GM18861 (cell line): ENCODE measurements around the gene HOXC6.
"Not testable (repeated sequence)": the region's sequence is repeated elsewhere in the genome, so short reads cannot be mapped to it uniquely, and the experiment has no call there.

Experiments
- ATAC-seq: cut with Tn5 transposase; IDR thresholded peaks from one replicate; pipeline ENCODE4 v1.9.1; 2021; ENCODE audit not compliant: unreplicated experiment

The HOXC6 gene

GRCh38 chr12:54038871-54039414, 10.7 kb downstream of the HOXC6 start:
- no peak for ATAC-seq

DNA sequence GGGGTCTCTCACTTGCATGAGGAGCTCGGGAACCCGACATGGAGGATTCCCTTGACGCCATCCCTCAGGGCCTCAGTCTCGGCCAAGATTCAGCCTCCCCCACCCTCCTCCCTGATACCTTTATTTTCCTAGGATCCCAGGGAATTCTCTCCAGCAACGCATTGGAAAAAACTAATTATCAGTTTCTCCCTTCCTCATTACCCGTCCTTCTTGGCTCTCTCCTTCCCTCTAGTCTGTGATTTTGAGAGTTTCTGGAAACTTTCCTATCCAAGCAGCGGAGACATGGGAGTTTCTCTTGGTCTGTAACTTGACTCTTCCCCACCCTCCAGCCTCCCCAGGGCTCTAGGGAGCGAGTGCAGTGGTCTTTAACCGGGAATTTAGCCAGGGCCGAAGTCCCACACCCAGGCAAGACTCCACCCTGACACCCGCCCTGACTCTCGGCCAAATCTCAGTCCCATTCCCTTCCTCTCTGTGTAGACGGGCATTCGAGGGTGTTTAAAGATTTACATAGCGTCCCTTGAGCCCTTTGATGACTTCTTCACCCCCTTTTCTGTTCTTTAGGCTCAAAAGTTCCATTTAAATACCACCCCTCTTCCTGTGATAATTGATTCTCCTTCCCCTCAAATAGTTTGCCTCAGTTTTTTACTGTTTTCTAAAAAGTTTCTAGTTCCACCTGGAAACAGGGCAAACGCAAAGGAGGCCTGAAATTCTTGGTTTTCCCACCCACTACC, 11.3 kb downstream of the HOXC6 start:
- ATAC-seq: no peak

- no peak for ATAC-seq
Measured at GRCh38 chr12:54040148-54040494, 11.9 kb downstream of the HOXC6 start.

GRCh38 chr12:54040648-54041047, 12.4 kb downstream of the HOXC6 start:
- no peak for ATAC-seq

DNA sequence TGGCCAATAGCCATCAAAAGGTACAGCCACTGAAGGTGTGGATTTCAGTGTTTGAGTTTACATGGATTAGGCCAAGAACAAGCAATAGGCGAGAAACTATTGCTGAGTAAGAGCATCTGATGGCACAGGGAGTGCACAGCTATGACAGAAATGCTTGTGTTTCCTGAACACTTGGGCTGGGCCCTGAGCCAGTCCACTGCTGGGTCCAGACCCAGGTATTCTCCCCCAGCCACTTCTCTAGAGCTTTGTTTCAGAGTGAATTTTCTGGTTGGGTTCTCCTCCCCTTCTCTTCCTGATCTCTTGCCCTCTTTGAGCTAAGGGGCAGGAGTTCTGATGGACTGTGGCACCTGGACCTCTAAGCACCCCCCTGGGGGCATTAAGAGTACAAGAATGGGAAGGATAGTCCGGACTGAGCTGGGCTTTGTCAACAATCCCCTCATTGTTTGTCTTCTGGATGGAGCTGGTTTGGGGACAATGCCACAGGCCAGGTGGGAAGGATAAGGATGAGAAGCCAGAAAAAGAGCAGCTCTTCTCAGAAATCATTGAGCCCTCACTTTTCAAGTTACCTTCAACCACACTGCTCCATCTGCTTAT, 13.0 kb downstream of the HOXC6 start:
- no peak for ATAC-seq

- ATAC-seq: not testable (repeated sequence)
Measured at GRCh38 chr12:54042033-54042432, 13.8 kb downstream of the HOXC6 start.

DNA sequence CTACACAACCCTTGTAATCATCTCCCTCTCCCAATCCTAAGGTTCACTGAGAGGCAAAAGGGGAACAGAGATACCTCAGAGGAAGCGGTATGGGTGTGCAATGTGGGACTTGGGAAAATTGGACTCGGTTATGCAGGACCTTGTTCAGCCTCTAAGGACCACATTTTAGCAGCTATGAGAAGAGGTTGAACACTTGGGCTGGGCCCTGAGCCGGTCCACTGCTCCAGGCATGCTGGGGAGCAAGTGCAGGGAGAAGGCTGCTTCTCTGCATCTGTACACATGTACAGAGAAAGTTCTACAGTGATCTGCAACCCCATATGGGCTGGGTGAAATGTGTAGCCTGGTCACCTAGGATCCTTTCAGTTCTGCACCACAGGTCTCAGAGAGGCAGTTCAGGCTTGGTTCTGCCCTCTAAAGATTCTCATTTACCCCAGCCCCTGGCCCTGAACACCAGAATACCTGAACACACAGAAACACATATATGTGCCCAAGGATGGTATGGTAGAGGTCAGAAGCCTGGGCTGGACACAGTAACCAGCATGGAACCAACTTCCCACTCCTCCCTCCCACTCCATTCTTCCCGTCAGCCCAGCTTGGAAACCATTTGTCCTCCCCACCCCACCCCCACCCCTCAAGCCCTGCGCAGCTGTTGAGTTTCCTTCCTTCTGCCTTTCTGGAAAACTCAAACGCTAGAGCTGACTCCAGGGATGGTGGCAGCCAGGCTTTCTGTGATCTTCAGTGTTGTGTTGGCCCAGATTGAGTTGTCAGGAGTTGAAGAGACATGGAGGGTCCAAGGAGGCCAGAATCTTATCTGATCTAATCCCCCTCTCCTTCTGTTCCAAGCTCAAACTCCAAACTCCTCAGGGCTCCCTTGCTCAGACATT, 15.0 kb downstream of the HOXC6 start:
- ATAC-seq: no peak

DNA sequence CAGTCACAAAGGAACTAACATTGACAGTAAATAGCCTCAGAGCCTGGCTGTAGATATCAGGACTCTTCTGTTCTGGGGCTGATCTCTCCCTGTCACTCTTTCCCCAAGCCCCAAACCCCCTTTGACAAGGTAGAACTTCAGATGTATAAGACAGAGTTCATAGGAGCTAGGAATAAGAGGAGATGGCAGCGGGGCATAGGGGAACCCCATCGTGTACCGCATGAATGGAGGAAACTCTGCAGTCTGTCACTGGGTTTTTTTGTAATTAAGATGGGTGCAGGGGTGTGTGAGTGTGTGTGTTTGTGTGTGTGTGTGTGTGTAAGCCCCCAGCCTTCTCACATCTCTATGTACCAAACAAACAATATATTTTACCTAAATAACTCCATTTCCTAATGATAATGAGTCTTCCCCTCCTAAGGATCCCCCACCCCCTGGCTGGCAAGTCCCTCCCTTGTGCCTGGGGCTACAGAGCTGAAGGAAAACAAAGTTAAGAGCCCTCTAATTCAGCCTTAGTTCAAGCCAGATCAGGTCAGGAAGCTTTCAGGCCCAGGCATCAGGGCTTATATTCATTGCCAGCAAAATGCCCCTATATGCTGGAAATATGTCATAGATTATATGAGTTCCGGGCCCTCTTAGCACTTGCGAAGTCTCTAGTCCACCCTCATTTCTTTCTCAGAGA, 16.3 kb downstream of the HOXC6 start:
- ATAC-seq: no peak

DNA sequence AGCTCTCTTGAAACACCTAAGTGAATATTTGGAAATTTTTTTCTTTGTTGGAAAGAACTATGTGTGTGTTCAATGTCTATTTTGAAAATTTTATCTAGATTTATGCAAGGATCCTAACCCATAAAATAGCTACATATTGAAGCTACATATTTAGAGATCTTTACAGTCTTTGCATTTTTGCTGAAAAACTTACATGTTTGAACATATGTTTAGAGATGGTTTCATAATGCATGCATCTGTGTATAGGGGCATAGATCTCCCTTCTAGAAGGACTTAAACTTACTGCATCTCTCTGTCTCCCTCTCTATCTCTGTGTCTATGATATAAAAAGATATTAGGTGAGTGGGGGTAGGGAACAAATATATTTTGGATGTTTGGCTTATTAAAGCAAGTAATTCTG, 17.2 kb downstream of the HOXC6 start:
- ATAC-seq: no peak

- ATAC-seq: no peak
Measured at GRCh38 chr12:54045868-54046521, 17.8 kb downstream of the HOXC6 start.

GRCh38 chr12:54046809-54047159, 18.5 kb downstream of the HOXC6 start:
- ATAC-seq: no peak

DNA sequence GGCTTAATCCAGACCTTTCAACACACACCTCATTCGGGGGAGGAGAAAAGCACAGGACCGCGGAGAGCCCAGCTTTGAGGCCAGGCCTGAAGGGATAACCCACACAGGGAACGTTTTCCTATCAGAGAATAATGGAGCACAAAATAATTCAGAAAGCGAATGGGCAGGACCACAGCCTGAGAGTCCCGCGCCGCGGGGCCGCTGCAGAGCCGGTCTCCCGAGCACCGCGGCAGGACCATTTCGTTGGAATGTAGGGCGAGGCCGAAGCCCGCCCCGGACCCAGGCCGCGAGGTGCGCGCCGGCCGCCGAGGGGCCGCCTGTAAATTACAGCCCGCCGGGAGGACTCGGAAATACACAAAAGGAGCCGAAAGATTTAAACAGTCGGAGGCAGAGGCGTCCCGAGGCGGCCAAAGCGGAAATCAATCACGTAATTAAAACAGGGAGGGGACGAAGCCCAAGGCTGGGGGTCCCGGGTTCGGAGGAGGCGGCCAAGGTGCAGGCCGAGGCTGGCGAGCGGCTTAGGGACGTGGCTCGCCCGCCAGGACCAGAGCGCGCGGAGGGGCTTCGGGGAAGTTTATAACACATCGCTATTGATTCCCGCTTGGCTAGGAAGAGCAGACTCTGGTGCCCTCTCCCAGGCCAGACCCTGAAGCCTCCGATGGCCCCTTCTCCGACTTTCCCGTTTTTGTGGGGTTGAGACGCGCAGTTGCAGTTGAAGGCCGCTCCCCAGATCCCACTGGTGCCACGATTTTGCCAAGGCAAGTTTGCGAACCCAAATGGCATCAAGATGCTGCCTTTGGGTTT, 19.1 kb downstream of the HOXC6 start:
- no peak for ATAC-seq

- no peak for ATAC-seq
Measured at GRCh38 chr12:54047964-54048303, 19.7 kb downstream of the HOXC6 start.

DNA sequence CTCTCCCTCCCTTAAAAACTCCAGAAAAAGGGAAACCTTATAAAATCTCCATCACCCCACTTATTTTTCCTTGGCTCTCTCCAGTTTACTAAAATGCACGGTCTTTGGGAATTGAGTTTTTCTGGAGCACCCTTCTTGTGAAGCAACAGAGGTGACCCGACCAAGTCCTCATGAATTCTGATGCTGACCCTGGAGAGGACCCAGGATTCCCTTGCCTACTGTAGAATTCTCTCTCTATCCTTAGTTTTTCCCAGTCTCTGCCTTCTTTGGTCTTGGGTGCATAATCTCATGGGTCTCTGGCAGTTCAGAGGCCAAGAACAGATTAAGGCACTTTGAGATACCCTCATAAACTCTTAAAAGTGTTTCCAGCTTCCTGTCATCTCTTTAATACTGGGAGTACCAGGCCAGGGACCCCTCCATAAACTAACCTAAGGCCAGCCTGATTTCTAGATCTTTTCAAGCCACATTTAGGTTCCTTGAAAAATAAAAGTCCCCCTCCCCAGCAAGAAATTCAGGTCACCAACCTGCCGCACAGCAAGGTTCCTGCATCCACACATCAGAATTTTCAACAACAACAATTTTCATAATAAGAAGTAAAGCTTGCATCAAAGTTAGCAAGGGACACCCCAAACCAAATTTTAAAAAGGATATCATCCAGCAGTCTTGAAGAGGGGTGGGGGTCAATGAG, 20.3 kb downstream of the HOXC6 start:
- no peak for ATAC-seq

DNA sequence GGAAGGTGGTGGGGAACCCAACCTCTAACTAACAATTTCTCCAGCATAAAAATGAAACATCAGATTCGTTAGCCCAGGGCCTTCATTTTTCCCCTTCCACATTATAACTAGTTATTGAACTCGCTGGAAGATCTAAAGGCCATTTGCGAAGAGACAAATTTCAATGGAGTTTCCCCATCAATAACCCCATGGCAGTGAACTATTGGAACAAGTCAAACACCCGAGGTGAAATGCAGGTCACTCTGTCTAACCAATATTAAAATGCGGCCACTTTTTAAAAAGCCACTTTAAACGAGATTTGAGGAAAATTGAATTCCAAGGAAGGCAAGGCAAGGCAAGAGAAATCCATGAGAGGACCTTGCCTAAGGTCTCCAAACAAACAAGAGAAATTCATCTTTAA, 20.9 kb downstream of the HOXC6 start:
- ATAC-seq: no peak

GRCh38 chr12:54050482-54050810, 22.2 kb downstream of the HOXC6 start:
- ATAC-seq: no peak

GRCh38 chr12:54051026-54051842, 23.0 kb downstream of the HOXC6 start:
- ATAC-seq: no peak

- ATAC-seq: no peak
Measured at GRCh38 chr12:54051874-54052437, 23.7 kb downstream of the HOXC6 start.
